H1 (cell line): Measurements from ENCODE around the gene LUZP1. TPM values are rescaled to one million over a fixed set of nuclear protein-coding genes. Genes with fewer than 3 reads are reported as not detected.
A peak's percentile ranks its signal among the peaks of the same experiment; 100 is the strongest.

Experiments
- CTCF ChIA-PET: fragments of 300-600 bp; sonication (Branson Sonifier 250); formaldehyde crosslinking; loops from one replicate; lab custom pipeline; 2021; ENCODE audit not compliant: partially characterized antibody; lab: Charles Lee
- POLR2A ChIA-PET: fragments of 300-600 bp; sonication (Branson Sonifier 250); formaldehyde crosslinking; loops from one replicate; lab custom pipeline; 2021; ENCODE audit warnings: inconsistent platforms; ENCODE audit not compliant: partially characterized antibody; lab: Charles Lee
- DNase-seq, 2 experiments: peaks; one replicate each; pipeline versions ENCODE4 v3.0.0 to v3.0.0-alpha.2; 2010 to 2022; ENCODE audit warnings: low spot score in 2 of 2, low read depth in 1 of 2, mixed read lengths in 1 of 2
- FAIRE-seq: peaks from 2 replicates; lab custom pipeline; 2011; peaks lifted over from hg19 to GRCh38; lab: Jason Lieb, UNC
- H2AFZ ChIP-seq: 2 replicates; pipeline ENCODE4 v1.8.1; 2012; ENCODE audit warnings: low read length, inconsistent platforms
- H2AK5ac ChIP-seq: 2 replicates; pipeline ENCODE4 v1.6.1; 2013; ENCODE audit warnings: low read depth, low read length
- H2BK120ac ChIP-seq: replicated peaks from 2 replicates; pipeline ENCODE3; 2013; ENCODE audit warnings: low read depth, low read length, inconsistent platforms
- H2BK12ac ChIP-seq: 2 replicates; pipeline ENCODE4 v1.6.1; 2013; ENCODE audit warnings: low read depth, low read length
- H2BK15ac ChIP-seq: 2 replicates; pipeline ENCODE4 v1.6.1; 2013; ENCODE audit warnings: low read length
- H2BK20ac ChIP-seq: 2 replicates; pipeline ENCODE4 v1.6.1; 2013; ENCODE audit warnings: low read length
- H2BK5ac ChIP-seq: 2 replicates; pipeline ENCODE4 v1.6.1; 2013; ENCODE audit warnings: low read depth, low read length
- H3K14ac ChIP-seq: 2 replicates; pipeline ENCODE4 v1.6.1; 2013; ENCODE audit warnings: inconsistent platforms; ENCODE audit not compliant: insufficient read length
- H3K18ac ChIP-seq: 2 replicates; pipeline ENCODE4 v1.6.1; 2013; ENCODE audit warnings: low read length; ENCODE audit errors: extremely low read depth
- H3K23ac ChIP-seq: 2 replicates; pipeline ENCODE4 v1.6.1; 2013; ENCODE audit warnings: inconsistent platforms; ENCODE audit not compliant: insufficient read length
- H3K23me2 ChIP-seq: 2 replicates; pipeline ENCODE4 v1.6.1; 2013; ENCODE audit warnings: low read depth, low read length
- H3K27ac ChIP-seq: 2 replicates; pipeline ENCODE4 v1.6.1; 2011; ENCODE audit warnings: low read depth, low read length, inconsistent platforms
- H3K27me3 ChIP-seq, 4 experiments: replicated peaks in 1 of 4; 1 replicate in 1 of 4; 2 replicates in 3 of 4; pipeline versions ENCODE4 v1.6.1 to v1.8.1; 2011 to 2013; ENCODE audit warnings: low read length in 3 of 4, mild to moderate bottlenecking in 3 of 4, inconsistent platforms in 2 of 4, mixed read lengths in 2 of 4, moderate library complexity in 1 of 4; ENCODE audit not compliant: control insufficient read depth in 3 of 4, insufficient read depth in 3 of 4; ENCODE audit errors: extremely low read depth in 1 of 4
- H3K36me3 ChIP-seq, 4 experiments: 2 replicates each; pipeline versions ENCODE4 v1.6.1 to v1.8.1; 2011 to 2013; ENCODE audit warnings: mild to moderate bottlenecking in 4 of 4, low read length in 3 of 4, moderate library complexity in 2 of 4, control low read depth in 1 of 4, inconsistent platforms in 1 of 4; ENCODE audit not compliant: insufficient read depth in 4 of 4, control insufficient read depth in 2 of 4
- H3K4ac ChIP-seq: replicated peaks from 2 replicates; pipeline ENCODE3; 2013; ENCODE audit warnings: low read length, low read depth, mixed read lengths, inconsistent platforms; ENCODE audit not compliant: insufficient read length
- H3K4me1 ChIP-seq, 4 experiments: replicated peaks in 1 of 4; 1 replicate in 1 of 4; 2 replicates in 3 of 4; pipeline versions ENCODE4 v1.6.1 to v1.8.1; 2011 to 2013; ENCODE audit warnings: low read length in 3 of 4, inconsistent platforms in 2 of 4, mixed read lengths in 1 of 4; ENCODE audit not compliant: insufficient read depth in 4 of 4, control insufficient read depth in 3 of 4
- H3K4me2 ChIP-seq, 2 experiments: 2 replicates each; pipeline versions ENCODE4 v1.6.1 to v1.8.1; 2011 to 2013; ENCODE audit warnings: low read depth in 2 of 2, low read length in 2 of 2, control low read depth in 1 of 2, inconsistent platforms in 1 of 2, mild to moderate bottlenecking in 1 of 2; ENCODE audit not compliant: insufficient read depth in 1 of 2
- H3K4me3 ChIP-seq, 4 experiments: fragments of 200-600, 300-600 bp in 1 of 4; sonication (generic), shearing (Covaris generic), sonication (Bioruptor Twin) in 1 of 4; 2 replicates each; pipeline versions ENCODE4 v1.5.1 to v1.8.1; 2011 to 2016; ENCODE audit warnings: low read length in 4 of 4, low read depth in 3 of 4, control low read depth in 2 of 4, inconsistent platforms in 2 of 4, mild to moderate bottlenecking in 2 of 4, mixed read lengths in 1 of 4, moderate library complexity in 1 of 4; ENCODE audit not compliant: insufficient read depth in 2 of 4; ENCODE audit errors: extremely low read depth in 1 of 4
- H3K56ac ChIP-seq: replicated peaks from 2 replicates; pipeline ENCODE3; 2013; ENCODE audit warnings: low read depth, mild to moderate bottlenecking, mixed read lengths, low read length, inconsistent platforms; ENCODE audit not compliant: insufficient read length
- H3K79me1 ChIP-seq: 2 replicates; pipeline ENCODE4 v1.6.1; 2013; ENCODE audit warnings: low read depth, low read length, control low read depth
- H3K79me2 ChIP-seq, 2 experiments: 2 replicates each; pipeline versions ENCODE4 v1.6.1 to v1.8.1; 2012 to 2013; ENCODE audit warnings: low read length in 2 of 2, mild to moderate bottlenecking in 2 of 2, inconsistent platforms in 1 of 2; ENCODE audit not compliant: insufficient read depth in 2 of 2, control insufficient read depth in 1 of 2
- H3K9ac ChIP-seq, 4 experiments: replicated peaks in 1 of 4; 1 replicate in 1 of 4; 2 replicates in 3 of 4; pipeline versions ENCODE4 v1.6.1 to v1.8.1; 2011 to 2013; ENCODE audit warnings: low read depth in 3 of 4, low read length in 3 of 4, control low read depth in 2 of 4, mild to moderate bottlenecking in 2 of 4, moderate library complexity in 2 of 4, inconsistent platforms in 1 of 4; ENCODE audit errors: extremely low read depth in 1 of 4
- H3K9me3 ChIP-seq, 2 experiments: 2 replicates each; pipeline versions ENCODE4 v1.6.1 to v1.8.1; 2012 to 2013; ENCODE audit warnings: mild to moderate bottlenecking in 2 of 2, moderate library complexity in 2 of 2, control low read depth in 1 of 2, inconsistent platforms in 1 of 2, low read depth in 1 of 2, low read length in 1 of 2, mixed read lengths in 1 of 2; ENCODE audit not compliant: insufficient read depth in 2 of 2
- H4K20me1 ChIP-seq, 2 experiments: replicated peaks in 1 of 2; 2 replicates each; pipeline versions ENCODE3 to v1.8.1; 2011 to 2013; ENCODE audit warnings: inconsistent platforms in 2 of 2, low read length in 2 of 2, mild to moderate bottlenecking in 1 of 2; ENCODE audit not compliant: insufficient read depth in 2 of 2, control insufficient read depth in 1 of 2
- H4K5ac ChIP-seq: 2 replicates; pipeline ENCODE4 v1.6.1; 2013; ENCODE audit warnings: low read length, low read depth, mixed read lengths, inconsistent platforms; ENCODE audit not compliant: insufficient read length
- H4K8ac ChIP-seq: 2 replicates; pipeline ENCODE4 v1.8.0; 2013; ENCODE audit warnings: mild to moderate bottlenecking, moderate library complexity, low read length, inconsistent platforms; ENCODE audit not compliant: insufficient read depth; ENCODE audit errors: extremely low read depth
- H4K91ac ChIP-seq: replicated peaks from 2 replicates; pipeline ENCODE3; 2013; ENCODE audit warnings: low read length, mixed read lengths, inconsistent platforms; ENCODE audit not compliant: insufficient read length
- POLR2A ChIP-seq, 2 experiments: IDR thresholded peaks; 1 replicate in 1 of 2; 2 replicates in 1 of 2; pipeline ENCODE4 v1.6.1; 2011; ENCODE audit warnings: low read depth in 2 of 2, low read length in 2 of 2, mild to moderate bottlenecking in 2 of 2; ENCODE audit errors: control extremely low read depth in 1 of 2
- POLR2AphosphoS5 ChIP-seq: IDR thresholded peaks from 2 replicates; pipeline ENCODE4 v1.6.1; 2011; ENCODE audit warnings: low read depth, low read length
- SAP30 ChIP-seq: fragments of 300-600 bp; sonication (generic); IDR thresholded peaks from 2 replicates; pipeline ENCODE4 v1.7.1; 2012; ENCODE audit warnings: low read length, moderate library complexity, mild to moderate bottlenecking, inconsistent platforms; ENCODE audit not compliant: insufficient read depth, insufficient replicate concordance
- TCF12 ChIP-seq: IDR thresholded peaks from 2 replicates; pipeline ENCODE4 v1.6.1; 2011; ENCODE audit warnings: low read depth, mild to moderate bottlenecking, low read length
- WGBS, 2 experiments: shearing (Covaris generic) in 1 of 2; methylation state at CpG; one replicate each; pipeline versions ENCODE4 v1.1.6 to v1.1.7; 2013 to 2015; ENCODE audit warnings: low lambda C conversion rate in 2 of 2, mixed read lengths in 2 of 2, inconsistent platforms in 1 of 2, low coverage in 1 of 2, missing lambda C conversion rate in 1 of 2; ENCODE audit not compliant: insufficient replicate concordance in 2 of 2, insufficient coverage in 1 of 2, insufficient read length in 1 of 2; ENCODE audit errors: extremely low coverage in 1 of 2, missing lambda C conversion rate in 1 of 2; 5-methylcytosine and 5-hydroxymethylcytosine counted together
- polyA plus RNA-seq, 7 experiments: library from polyadenylated mRNA; depleted of rRNA in 3 of 7; stranded (reverse) in 5 of 7; unstranded in 2 of 7; fragments of >200 nt in 5 of 7; fragments of 200-250 nt in 2 of 7; gene quantifications; 1 replicate in 5 of 7; 2 replicates in 1 of 7; 4 replicates in 1 of 7; pipeline versions ENCODE4 v1.2.1 to v1.2.3, GENCODE V29; 2011 to 2013; ENCODE audit warnings: missing spikeins in 2 of 7, mixed read lengths in 2 of 7
- total RNA-seq: library from RNA; stranded (reverse); fragmentation: NEBNext Ultra II Directional; extraction: Animal tissue kit (Norgen Biotek cat#: 25700); gene quantifications from 2 replicates; pipeline ENCODE4 v1.2.1, GENCODE V29; 2021

LUZP1 gene
- total and polyA plus RNA-seq, 2 of the 8 experiments (the other 6 are each of a cell fraction or from before 2014, with no cell fraction given), result 14.0 to 60.5 TPM

DNA sequence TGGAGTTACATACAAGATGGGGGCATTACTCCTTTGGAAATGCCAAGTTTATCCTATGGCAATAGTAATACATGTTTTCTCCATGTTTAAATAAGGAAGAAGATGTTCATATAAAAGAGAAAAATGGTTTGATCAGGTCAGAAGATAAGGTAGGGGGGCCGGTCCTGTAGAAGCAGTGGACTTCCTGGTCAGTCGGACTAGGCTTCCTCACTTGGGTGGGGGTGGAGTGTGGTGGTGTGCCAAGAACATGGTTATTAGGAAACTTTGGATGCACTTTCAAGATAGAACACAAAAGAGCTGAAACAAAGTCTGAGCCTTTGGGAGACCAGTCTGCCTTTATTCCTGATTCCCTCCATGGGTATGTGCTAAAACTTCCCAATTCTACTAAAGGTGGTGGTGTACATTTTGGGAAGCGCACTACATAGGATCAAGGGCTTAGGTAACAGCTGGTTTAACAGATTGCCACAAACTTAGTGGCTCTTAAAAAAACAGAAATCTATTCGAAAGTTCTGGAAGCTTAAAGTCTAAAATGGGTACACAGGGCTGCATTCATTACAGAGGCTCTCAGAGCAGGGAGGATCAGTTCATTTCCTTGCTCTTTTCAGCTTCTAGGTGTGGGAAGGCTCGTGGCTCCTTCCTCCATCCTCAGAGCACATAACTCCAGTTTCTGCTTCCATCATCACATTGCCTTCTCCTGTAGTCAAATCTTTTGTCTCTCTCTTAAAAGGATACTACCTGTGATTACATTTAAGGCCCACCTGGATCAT lies 84.8 kb downstream of the LUZP1 start:
- CTCF ChIA-PET, result interaction anchor here (1.1 to 27.1 kb wide), 7 partner anchors 9 to 107 kb away, joined by 3 to 705 read pairs (median 5); partner anchors contain the start of gene LUZP1

More for the DNA sequence above, 84.8 kb downstream of the LUZP1 start:
- H2BK15ac ChIP-seq, result no peak overlapping the region
- H4K91ac ChIP-seq, result no peak overlapping the region
- H3K9ac ChIP-seq, result no peak overlapping the region
- no peak overlapping the region for H4K8ac ChIP-seq
- no peak overlapping the region for H3K18ac ChIP-seq
- no peak overlapping the region for H3K14ac ChIP-seq
- no peak overlapping the region for H2BK5ac ChIP-seq
- H4K5ac ChIP-seq, result no peak overlapping the region
- FAIRE-seq, result no peak
- H2BK20ac ChIP-seq, result no peak overlapping the region
- H3K27me3 ChIP-seq, result no peaks in the 10 kb centered on the region
- POLR2A ChIA-PET, result interaction anchor here (0.9 to 1.2 kb wide), 2 partner anchors 11 to 108 kb away, joined by 3 read pairs; no protein-coding TSS in a partner anchor
- no peaks in the 10 kb centered on the region for H3K23me2 ChIP-seq
- no peak for DNase-seq
- H3K79me1 ChIP-seq, result no peaks in the 10 kb centered on the region
- no peak overlapping the region for H2BK120ac ChIP-seq
- no peak overlapping the region for H3K56ac ChIP-seq
- no peak overlapping the region for H2BK12ac ChIP-seq
- no peak overlapping the region for H3K4ac ChIP-seq
- WGBS, 2 experiments, result 91% methylated on average over 5 of the region's 5 CpGs; no CpG with 5 or more reads in 1 of the 2 experiments
- H3K27ac ChIP-seq, result no peak overlapping the region
- H4K20me1 ChIP-seq, result peaks cover 7 to 14% of the 10 kb centered on the region in 2 experiments
- peaks cover 27 to 95% (median 65%) of the 10 kb centered on the region in 4 experiments for H3K36me3 ChIP-seq
- no peak overlapping the region for H3K4me2 ChIP-seq
- H3K4me3 ChIP-seq, result no peak overlapping the region
- H3K23ac ChIP-seq, result no peak overlapping the region
- no peak overlapping the region for H2AFZ ChIP-seq
- no peaks in the 10 kb centered on the region for H3K79me2 ChIP-seq
- H3K9me3 ChIP-seq, result no peaks in the 10 kb centered on the region
- no peak overlapping the region for H2AK5ac ChIP-seq
- no peaks in the 10 kb centered on the region; a peak in 1 of 7 replicates for H3K4me1 ChIP-seq
- TF ChIP-seq TCF12 (no peak), POLR2AphosphoS5 (peak; percentile 38; the same call in 1 of the 2 replicates), SAP30 (no peak), POLR2A (IDR thresholded peaks at IDR 0.05; ENCODE audit: control extremely low read depth in 1 of 2, low read depth in 2 of 2, low read length in 2 of 2) (peak; percentile 47 to 70; a peak in 2 of 3 replicates)
